ENCODE measurements around the gene COL25A1.

DNA sequence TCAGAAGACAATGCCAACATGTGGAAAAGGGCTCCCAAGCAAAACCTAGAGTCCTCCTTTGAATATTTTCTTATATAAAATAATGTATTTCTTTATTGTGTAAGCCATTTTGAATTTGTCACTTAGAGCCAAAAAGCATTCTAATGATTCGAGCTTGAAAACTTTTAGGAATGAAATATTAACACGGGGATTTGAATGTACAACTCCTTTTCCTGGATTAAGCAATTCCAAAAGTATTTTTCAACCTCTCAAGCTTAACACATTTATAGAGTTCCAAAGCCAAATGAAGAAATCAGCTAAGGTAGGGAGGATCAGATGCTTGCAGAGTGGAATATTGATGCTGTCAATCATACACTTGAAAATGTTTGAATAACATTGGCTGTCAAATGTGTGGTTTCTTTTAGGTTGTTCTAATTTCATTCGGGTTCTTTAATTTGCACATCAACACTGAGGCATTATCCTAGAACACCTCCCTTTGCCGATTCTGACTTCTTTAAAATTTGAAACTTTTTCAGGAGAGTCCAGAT lies 472.4 kb downstream of the COL25A1 start:
- TF ChIP-seq, protein P1, sequence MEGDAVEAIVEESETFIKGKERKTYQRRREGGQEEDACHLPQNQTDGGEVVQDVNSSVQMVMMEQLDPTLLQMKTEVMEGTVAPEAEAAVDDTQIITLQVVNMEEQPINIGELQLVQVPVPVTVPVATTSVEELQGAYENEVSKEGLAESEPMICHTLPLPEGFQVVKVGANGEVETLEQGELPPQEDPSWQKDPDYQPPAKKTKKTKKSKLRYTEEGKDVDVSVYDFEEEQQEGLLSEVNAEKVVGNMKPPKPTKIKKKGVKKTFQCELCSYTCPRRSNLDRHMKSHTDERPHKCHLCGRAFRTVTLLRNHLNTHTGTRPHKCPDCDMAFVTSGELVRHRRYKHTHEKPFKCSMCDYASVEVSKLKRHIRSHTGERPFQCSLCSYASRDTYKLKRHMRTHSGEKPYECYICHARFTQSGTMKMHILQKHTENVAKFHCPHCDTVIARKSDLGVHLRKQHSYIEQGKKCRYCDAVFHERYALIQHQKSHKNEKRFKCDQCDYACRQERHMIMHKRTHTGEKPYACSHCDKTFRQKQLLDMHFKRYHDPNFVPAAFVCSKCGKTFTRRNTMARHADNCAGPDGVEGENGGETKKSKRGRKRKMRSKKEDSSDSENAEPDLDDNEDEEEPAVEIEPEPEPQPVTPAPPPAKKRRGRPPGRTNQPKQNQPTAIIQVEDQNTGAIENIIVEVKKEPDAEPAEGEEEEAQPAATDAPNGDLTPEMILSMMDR (IDR thresholded peaks at IDR 0.05; ENCODE audit: extremely low read depth in 1 of 2, insufficient read depth in 1 of 2, low read depth in 1 of 2, low read length in 2 of 2) = no peak
- no peak for TF ChIP-seq POLR2A (IDR thresholded peaks at IDR 0.05; ENCODE audit: low read depth, low read length)
- no peak for TF ChIP-seq EZH2 (IDR thresholded peaks at IDR 0.05; ENCODE audit: borderline replicate concordance, low read depth, low read length, severe bottlenecking)
- TF ChIP-seq GATA2 (IDR thresholded peaks at IDR 0.05; ENCODE audit: insufficient read depth, insufficient read length, low read depth, low read length) = no peak
- no peak for TF ChIP-seq MYC (IDR thresholded peaks at IDR 0.05; ENCODE audit: low read depth, low read length)
